Fibroblast of the conjunctiva (primary cell): ENCODE measurements around the gene PRKG1.
"Not testable (repeated sequence)": the region's sequence is repeated elsewhere in the genome, so short reads cannot be mapped to it uniquely, and the experiment has no call there.

ENCODE experiments used
- DNase-seq: peaks from one replicate; pipeline ENCODE4 v3.0.0-alpha.2; 2010; ENCODE audit warnings: low read depth

PRKG1 gene

DNA sequence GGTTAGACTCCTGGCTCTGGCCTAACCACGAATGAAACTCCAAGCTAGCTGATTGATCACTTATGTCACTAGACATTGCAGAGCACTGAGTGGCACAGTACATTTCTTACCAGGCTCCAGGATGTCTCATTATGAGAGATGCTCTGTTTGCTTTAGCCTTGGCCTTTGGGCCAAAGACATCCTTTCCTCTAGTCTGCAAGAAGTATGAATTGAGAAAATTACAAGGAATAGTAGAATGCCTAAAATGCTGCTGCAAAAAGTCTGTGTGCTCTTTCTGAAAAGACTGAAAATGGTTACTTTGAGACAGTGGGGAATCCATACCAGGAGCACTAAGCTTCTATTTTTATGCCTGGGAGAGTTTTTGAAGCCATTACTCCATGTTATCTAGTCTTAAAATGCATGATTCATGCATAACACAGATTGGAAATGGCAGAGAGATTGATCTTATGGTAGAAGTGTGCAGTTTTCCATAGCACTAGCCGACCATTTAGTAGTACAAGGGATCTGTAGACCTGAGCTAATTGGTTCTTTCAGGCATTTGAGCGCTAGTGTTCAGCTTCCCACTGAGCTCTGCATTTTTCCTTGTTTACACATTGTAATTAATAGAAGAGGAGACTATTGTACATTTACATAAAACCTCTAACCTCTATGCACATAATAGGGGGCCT, 303.8 kb downstream of the PRKG1 start:
- no peak for DNase-seq

DNA sequence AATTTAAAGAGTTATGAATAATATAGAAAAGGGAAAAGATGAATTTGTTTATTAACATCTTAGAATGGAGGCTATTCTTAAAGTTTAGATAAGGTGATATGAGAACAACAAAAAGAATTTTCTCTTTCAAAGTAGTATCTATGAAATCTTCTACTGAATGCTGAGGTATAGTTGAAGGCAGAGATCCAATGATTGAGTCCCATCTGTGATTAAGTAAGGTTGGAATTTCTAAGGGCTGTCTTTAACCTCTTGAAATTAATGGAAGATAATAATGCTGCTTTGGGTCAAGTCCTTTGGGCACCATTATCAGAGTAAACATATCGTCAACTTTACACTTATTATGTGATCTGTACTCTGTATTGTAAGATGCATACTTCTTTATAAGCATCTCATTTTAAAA, 307.9 kb downstream of the PRKG1 start:
- no peak for DNase-seq

DNA sequence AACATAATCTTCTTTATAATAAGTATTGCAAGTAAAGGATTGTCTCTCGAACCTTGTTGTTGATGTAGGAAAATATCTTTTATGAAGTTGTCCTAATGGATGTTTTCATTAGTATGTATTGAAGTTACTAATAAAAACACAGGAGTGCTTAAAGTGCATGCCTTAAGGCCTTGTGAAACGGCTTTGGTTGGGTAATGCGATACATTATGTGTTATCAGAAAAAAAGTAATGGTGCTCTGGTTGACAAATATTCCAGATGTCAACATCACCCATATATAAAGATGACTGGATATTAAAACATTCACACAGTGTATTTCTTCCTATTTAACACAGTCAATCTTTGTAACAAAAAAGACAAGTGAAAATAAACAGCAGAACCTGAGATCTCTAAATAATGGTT, 310.7 kb downstream of the PRKG1 start:
- no peak for DNase-seq

DNA sequence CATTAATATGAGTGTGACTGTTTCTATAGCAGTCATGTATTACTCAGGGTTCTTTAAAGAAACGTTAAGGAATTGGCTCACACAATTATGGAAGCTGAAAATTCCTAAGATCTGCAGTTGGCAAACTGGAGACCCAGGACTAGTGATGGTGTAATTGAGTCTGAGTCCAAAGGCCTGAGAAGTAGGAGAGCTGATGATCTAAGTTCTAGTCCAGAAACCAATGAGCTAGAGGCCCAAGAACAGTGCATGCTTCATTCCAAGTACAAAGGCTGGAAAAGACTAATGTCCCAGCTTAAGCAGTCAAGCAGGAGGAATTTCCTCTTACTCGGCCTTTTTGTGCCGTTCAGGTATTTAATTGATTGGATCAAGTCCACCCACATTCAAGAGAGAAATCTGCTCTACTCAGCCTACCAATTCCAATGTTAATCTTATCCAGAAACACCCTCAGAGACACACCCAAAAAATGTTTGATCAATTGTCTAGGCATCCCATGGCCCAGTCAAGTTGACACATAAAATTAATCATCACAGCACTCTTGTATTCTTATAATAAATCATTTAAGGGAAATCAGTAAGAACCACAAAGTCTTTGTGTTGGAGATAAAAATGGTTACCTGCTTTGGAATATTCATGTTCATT, 312.1 kb downstream of the PRKG1 start:
- DNase-seq = no peak

DNA sequence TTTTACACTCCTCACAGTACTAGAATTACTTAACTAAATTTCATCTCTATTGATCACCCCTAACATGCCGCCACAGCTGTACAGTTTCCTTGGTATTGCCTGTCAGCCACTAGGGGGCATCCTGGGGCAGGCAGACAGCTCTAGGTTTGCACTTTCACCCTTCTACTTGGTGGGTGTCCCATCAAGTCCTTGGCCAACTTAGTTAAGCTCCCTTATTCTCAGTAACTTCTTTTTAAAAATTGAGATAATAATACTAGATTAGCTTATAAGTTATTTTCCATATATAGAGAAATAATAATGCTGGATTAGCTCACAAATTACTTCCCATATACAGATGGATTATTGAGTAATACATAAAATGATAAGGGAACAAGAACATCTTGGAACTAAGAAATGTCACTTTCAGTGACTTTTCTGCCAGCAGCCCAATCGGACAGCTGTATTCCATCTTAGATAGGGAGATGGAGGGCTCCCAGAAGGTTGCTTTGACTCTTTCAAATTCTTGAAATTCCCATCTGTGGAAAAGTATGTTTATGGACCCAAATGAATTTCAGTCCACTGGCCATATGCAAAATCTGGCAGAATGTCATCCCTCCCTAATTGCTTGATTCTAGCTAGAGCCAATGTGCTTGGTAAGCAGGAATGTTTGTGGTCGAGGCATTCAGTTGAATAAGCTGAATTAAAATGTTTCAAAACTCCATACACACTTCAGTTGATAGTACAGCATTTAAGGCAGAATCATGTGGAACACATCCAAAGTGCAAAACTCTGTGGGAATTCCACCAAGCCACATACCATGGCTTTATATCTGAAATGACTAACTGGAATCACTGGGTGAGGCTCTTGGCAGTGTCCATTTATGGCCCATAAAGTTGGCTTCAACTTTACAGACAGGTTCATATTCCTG, 315.4 kb downstream of the PRKG1 start:
- DNase-seq = peak; percentile 93

DNA sequence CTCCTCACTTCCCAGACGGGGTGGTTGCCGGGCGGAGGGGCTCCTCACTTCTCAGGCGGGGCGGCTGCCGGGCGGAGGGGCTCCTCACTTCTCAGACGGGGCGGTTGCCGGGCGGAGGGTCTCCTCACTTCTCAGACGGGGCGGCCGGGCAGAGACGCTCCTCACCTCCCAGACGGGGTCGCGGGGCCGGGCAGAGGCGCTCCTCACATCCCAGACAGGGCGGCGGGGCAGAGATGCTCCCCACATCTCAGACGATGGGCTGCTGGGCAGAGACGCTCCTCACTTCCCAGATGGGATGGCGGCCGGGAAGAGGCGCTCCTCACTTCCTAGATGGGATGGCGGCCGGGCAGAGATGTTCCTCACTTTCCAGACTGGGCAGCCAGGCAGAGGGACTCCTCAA, 318.7 kb downstream of the PRKG1 start:
- DNase-seq = not testable (repeated sequence)

DNA sequence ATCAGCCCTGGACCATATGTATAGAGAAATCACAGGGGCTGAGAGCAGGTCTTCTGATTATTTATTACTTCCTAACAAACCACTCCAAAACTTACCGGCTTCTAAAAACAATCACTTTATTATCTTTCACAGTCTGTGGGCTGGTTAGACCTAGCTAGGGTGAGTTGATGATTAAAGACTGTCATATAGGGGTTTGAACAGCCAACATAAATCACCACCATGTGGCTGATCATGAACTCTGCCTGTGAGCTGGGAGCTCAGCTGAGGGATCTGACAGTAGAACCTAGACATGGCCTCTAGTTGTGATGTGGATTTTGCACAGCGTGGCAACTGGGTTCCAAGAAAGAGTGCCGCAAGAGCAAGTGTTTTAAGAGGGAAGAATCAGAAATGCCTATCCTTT, 319.8 kb downstream of the PRKG1 start:
- no peak for DNase-seq

DNA sequence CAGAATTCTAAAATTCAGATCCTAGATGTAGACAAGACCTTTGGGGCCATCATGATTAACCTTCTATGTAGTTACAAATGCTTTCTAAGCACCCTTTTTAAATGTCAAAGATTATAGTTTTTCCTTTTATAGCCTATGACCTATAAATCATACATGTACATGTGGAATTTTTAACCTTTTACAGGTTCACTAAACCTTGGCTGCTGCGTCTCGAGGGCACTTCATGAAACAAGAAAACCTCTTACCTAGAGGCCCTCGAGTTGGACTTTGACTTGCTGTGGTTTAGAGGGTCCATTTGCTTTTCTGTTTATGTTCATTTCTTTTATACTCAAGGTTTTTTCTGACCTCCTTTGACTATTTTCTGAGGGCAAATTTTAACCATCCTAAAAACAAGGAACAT, 323.0 kb downstream of the PRKG1 start:
- DNase-seq = no peak

DNA sequence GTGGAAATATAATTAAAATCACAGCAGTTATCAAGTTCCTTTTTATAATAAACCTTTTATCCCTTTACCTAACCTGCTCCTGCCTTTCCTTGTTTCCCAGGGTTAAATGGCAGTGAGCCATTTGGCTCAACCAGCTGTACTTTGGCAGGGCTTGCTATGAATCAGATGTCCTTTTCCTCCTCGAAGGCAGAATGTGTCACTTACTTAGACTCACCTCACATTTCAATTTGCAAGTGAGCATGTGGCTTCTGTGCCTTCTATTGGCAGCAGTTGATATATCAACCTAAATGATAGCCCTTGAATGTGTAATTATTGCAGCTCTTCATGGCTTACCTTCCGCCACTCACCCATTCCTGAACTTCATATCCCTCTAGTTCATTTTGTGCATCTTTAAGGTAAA, 323.4 kb downstream of the PRKG1 start:
- DNase-seq = peak; percentile 43

DNA sequence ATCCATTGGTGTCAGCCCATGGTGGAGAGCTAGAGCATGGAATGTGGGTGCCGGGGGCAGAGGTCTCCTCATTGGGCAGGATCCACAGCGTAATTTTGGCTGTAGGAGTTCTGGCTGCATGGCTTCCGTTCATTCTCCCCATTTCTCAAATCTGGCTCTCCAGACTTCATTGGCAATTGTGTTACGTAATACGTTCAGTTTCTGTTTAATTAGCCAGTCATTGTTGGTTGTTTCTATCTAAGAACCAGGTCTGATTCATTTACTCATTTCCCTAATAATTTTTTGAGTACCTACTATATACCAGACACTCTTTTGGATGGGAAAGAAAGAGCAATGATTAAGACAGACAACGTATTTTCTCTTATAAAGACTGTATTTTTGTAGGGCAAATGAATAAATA, 325.6 kb downstream of the PRKG1 start:
- DNase-seq = no peak

DNA sequence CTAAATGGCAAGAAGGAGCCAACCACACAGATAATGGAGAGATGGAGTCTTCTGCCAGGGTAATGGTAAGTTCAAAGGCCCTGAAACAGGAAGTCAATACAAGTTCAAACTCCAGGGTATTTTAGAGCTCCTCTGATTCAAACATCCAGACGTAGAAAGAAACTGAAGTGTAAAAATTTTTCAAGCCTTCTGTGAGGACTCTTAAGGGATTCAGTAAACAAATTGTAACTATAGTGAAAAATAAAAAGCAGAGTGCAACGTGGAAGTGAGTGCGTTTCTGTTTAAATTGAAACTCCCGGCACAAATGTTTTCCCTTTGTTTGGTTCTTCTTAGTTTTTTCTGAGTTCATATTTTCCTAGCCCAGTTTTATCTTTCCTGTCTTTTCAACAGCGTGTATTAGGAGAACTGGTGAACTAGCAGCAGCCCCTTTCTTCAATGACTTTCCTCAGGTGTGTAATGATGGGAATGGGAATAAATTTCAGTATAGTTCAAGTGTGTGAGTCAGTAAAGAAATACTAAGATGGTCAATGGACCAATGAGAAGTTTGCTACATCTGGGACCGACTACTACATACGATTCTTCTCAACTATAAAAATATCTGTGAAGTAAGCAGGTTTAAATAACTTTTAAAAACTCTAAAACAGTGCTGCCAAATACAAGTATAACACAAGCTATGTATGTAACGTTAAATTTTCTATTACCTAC, 326.3 kb downstream of the PRKG1 start:
- DNase-seq = no peak

DNA sequence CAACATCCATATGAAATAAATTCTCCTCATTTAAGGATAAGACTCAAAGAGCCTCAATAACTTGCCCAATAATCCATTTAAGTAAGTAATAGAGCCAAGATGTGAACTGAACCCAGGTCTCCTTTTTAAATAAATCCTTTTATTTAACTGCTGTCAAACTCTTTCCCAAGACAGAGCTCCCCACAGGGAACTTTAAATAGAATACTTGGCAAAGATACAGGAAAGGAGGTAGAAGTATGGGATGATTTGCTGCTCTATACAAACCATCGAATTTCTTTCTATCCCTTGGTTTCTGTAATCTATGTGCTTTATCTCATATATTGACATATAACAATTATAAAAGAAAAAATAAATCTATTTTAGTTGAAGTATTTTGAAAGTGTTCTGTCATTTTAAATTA, 329.2 kb downstream of the PRKG1 start:
- DNase-seq = no peak

DNA sequence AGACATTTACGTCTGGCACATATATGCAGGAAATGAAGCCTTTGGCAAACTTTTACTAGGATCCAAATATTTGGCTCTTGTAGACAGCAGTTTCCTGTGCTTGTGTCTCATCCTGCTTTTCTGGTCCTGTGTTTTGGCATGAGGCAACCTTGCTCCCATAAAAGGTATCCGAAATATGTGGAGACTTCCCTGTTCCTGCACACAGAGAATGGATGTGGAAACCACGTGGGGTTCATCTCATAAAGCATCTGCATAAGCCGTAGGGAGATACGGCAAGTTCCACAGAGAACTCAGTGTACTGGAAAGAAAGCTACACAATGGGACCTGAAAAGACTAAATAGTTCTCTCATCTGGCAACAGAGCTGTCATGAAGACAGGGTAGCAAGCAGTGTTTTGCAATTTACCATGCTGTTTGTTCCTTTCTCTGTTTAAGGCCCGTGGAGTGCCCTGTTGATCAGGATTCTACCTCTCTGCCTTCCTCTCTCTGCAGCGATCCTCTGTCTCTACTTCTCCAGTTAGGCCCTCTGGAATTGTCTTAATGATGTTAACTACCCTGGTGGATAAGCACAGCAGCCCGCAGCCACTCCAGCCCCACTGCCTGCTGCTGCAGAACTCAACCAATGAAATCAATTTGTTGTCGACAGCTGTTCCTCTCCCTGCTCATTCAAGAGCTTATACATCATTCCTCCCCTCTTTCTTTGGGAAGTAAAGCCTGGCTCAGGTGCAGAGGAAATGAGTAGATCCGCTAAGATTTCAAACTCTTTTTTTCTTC, 331.5 kb downstream of the PRKG1 start:
- no peak for DNase-seq

DNA sequence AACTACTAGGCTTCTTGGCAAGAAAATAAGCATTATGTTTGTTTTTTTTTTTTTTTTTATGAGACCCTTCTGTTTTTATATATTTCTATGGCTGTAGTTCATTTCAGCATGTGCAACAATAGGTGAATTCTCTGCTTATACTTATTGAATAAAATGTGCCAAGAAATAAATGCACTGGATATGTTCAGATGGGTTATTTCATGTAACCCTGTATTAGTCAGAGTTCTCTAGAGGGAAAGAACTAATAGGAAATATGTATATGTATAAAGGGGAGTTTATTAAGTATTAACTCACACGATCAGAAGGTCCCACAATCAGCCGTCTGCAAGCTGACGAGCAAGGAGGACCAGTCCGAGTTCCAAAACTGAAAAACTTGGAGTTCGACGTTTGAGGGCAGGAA, 332.3 kb downstream of the PRKG1 start:
- DNase-seq = no peak

DNA sequence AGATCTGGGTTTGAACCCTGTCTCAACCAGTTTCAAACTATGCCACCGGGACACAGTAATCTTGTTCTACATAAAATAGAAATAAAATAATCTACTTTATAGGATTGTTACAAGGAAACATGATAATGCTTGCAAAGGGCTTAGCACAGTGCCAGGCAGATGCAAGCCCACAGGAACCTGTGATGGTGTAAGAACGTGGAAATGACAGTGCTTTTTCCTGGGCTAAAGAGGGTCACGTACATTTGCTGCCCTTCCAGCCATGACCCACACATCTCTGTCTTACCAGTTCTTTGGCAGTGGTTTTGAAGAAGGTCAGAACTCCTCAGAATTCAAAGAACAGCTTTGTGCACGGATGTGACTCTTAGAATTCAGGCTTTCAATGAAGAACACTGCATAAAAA, 342.2 kb downstream of the PRKG1 start:
- no peak for DNase-seq

DNA sequence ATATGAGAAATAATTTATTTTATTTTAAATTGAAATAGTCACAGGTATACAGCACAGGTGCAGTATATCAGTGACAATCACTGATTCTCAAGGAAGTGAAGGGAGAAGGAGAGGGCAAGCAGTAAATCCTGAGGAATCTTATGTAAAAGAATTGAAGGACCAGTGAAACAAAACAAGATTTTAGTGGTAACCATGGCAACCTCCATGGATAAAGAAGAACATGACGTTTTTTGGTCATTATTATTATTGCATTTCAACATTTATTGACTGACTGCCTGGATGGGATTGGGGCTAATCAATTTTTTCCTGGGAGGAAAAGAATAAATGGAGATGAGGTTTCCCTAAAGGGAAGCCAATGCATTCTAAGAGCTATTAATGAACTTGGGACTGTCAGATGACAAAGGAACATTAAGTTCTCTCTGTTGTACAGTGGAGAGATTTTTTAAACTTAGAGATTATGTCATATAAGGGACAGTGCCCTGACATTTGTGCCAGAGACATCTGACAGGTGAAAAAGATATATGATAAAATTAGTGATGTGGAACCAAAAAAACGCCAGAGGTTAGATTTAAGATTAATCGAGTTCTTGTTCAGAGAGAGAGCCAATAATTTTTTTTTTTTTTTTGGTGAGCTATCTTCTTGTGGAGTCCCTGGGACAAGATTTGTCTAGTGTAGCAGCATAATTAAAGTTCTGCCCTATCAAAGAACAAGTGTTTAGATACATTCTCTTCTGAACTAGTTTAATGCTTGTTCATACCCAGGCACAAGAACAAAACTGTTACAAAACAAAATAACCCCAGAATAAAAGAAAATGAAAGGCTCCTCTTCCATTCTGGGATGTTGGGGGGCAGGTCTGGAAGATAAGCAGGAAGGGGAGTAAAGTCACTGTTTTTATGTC, 345.2 kb downstream of the PRKG1 start:
- no peak for DNase-seq

DNA sequence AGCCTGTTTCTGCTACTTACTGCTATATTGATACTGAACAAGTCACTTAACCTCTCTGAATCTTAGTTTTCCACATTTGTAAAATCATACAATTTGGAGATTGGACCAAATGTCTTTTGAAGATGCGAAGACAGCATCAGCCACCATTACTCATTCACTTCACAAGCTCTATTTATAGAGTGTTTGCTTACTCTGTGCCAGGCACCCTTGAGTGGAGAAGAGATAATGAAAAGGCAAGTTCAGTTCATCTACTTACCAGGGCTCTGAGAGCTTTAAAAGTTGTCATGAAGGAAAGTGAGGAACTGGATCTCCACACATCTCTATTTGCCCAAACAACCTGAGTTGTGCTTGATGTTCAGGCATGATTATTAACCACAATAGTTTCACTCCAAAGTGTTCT, 347.6 kb downstream of the PRKG1 start:
- no peak for DNase-seq

DNA sequence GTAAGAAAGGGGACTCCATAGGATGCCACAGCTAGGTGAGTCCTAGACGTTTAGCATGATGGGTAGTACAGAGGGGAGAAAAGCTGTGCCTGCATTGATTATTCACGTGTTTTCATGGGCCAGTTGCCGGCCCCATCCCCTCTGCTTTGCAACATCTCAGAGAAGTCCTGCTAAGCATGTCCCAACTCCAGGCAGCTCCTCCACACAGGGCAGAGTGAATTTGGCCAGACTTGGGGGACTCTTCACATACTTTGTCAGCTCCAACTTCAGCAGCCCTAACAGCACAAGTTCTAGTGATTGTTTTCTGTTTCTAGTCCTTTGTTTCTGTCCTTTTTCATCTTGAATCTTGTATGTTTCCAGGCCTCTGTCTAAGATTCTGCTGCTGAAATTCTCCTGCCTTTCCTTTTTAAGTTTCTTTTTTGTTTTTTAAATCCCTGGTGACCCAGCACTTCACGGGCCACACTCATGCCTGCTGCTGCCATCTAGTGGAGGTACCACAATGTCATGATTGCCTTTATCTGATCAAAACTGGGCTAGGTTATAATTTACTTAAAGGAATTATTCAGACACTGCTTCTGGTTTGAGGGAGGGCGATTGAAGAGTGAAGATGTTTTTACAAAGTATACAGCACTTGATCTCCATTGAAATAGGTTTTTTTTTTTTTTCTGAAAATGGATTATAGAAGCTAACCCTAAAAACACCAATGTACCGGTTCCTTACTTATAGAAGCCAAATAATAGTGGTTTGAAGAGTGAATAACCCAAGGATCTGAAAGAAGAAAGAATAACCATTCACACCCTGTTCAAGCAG, 348.2 kb downstream of the PRKG1 start:
- DNase-seq = peak; percentile 67

DNA sequence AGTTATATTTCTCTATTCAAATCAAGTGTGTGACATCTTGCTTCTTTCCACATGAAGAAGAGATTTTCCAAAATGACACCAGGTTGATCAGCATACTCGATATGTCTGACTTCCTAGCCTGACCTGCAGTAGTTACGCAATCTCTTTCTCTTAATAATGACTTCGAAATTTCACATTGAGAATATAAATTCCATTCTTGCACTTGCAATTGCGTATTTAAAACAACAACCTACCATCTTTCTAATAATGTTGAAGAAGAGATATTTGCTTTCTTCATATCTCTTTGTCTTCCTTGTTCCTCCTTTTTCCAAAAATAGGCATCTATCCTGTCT, 348.8 kb downstream of the PRKG1 start:
- DNase-seq = no peak

DNA sequence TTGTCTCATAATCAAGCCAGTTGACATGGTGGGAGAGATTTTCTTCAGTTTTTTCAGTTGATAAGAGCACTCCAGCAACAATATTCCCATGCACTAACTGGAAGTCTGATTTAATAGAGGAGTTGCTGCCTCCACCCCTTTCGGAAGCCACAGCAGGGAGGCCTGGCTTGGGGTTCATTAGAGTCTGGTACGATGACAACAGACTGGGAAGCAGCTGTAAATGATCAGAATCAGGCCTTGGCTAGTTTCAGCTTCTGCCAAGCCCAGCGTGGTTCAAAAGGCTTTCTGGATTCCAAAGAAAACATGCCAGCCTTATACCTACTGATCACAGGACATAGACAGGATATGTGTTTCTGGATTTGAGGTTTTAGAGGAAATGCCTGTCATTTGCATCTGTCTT, 351.1 kb downstream of the PRKG1 start:
- peak; percentile 4 for DNase-seq
